GM12892 (cell line): Measurements from ENCODE around the gene CFDP1.
"Not testable (repeated sequence)": the region's sequence is repeated elsewhere in the genome, so short reads cannot be mapped to it uniquely, and the experiment has no call there.

Experiments
- POLR2A ChIP-seq: IDR thresholded peaks from 2 replicates; pipeline ENCODE4 v1.6.1; 2011; ENCODE audit warnings: low read depth, low read length, control low read depth
- POLR2AphosphoS5 ChIP-seq: IDR thresholded peaks from 2 replicates; pipeline ENCODE4 v1.6.1; 2011; ENCODE audit warnings: low read depth, low read length, control low read depth
- TAF1 ChIP-seq: IDR thresholded peaks from 2 replicates; pipeline ENCODE4 v1.6.1; 2011; ENCODE audit warnings: low read depth, mild to moderate bottlenecking, control low read depth, low read length, borderline replicate concordance

GRCh38 chr16:75281009-75281408, 152.3 kb downstream of the CFDP1 start:
- not testable (repeated sequence) for TF ChIP-seq POLR2AphosphoS5, TAF1, POLR2A
